Testis (tissue), 3 donors: Measurements from ENCODE around the gene SLC44A5. TPM values are rescaled to one million over a fixed set of nuclear protein-coding genes. Genes with fewer than 3 reads are reported as not detected.
"Not testable (repeated sequence)": the region's sequence is repeated elsewhere in the genome, so short reads cannot be mapped to it uniquely, and the experiment has no call there.

ENCODE experiments used
- DNase-seq: peaks from one replicate; pipeline ENCODE4 v3.0.0-alpha.2; 2019
- H3K27ac ChIP-seq, 2 donors: fragments of 200-600 bp; sonication (generic); one replicate each; pipeline ENCODE4 v1.5.1; 2019
- H3K27me3 ChIP-seq: fragments of 200-600 bp; sonication (generic); one replicate; pipeline ENCODE4 v1.5.1; 2019
- H3K36me3 ChIP-seq: fragments of 200-600 bp; sonication (generic); one replicate; pipeline ENCODE4 v1.5.1; 2017; ENCODE audit warnings: low read depth; ENCODE audit errors: missing control alignments
- H3K4me1 ChIP-seq: fragments of 200-600 bp; sonication (generic); one replicate; pipeline ENCODE4 v1.5.1; 2019
- H3K4me3 ChIP-seq, 2 donors: fragments of 200-600 bp; sonication (generic); one replicate each; pipeline ENCODE4 v1.5.1; 2017 to 2019
- H3K9me3 ChIP-seq: fragments of 200-600 bp; sonication (generic); one replicate; pipeline ENCODE4 v1.5.1; 2017
- CTCF ChIP-seq, 3 experiments: fragments of 450-650 bp in 2 of 3; fragments of 200-600 bp in 1 of 3; sonication (generic) in 1 of 3; IDR thresholded peaks; one replicate each; pipeline ENCODE4 v1.5.1; 2016 to 2019; ENCODE audit warnings: antibody characterized with exemption in 3 of 3, mild to moderate bottlenecking in 2 of 3, moderate library complexity in 1 of 3
- POLR2A ChIP-seq: fragments of 450-650 bp; IDR thresholded peaks from one replicate; pipeline ENCODE4 v1.6.1; 2017; ENCODE audit warnings: antibody characterized with exemption, mild to moderate bottlenecking, moderate library complexity
- WGBS, 2 donors: methylation state at CpG; one replicate each; pipeline ENCODE4 v1.1.5; 2018; 5-methylcytosine and 5-hydroxymethylcytosine counted together
- intact Hi-C: fragments of 100-400 bp; cut with DNase I; formaldehyde crosslinking; loops from one replicate; pipeline ENCODE4 v1.15.1; 2023; ENCODE audit warnings: low total_unique reads
- polyA plus RNA-seq: library from polyadenylated mRNA; stranded (reverse); fragments of 350-450 nt; fragmentation: Illumina TruSeq; extraction: RNeasy Lipid Tissue Mini Kit (QIAGEN cat#74804); gene quantifications from one replicate; pipeline ENCODE4 v1.2.3, GENCODE V29; 2014; ENCODE audit warnings: low read depth, low replicate concordance; ENCODE audit not compliant: insufficient read depth
- total RNA-seq, 2 donors: library from RNA; depleted of rRNA; stranded (reverse); fragments of >200 nt; gene quantifications; one replicate each; pipeline ENCODE4 v1.2.3, GENCODE V29; 2016

Gene SLC44A5
- total and polyA plus RNA-seq, 3 donors from 2014 or later = 4.9 to 10.6 (median 4.9) TPM

DNA sequence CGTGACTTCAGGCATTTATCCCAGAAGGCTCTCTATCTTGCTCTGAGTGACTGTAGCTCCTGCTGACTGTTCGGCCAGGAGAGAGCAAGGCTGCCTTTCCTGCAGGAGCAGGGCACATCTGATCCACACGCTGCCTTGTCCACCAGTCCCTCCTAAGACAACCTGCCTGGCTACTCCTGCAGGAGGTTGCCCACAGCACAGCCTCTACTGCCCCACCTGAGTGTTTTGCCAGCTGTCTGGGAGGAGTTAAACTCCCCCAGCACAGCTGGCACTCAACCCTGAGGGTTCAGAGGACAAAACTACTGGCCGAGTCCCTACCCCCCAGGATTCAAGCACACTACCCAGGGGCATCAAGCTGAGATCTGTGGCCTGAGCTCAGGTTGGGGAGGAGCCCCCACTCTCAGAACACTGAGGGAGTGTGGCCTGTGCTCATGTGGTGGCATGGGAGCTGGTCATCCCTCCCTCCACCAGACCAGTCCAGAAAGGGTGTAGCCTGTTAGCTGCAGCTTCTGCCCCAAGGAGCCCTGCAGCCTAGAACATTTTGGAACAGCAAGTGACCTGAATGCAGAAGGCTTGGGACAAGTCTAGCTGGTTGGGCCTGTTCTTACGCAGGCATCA is 237.3 kb downstream of the SLC44A5 start:
- Histone ChIP-seq H3K4me1 (no peaks in the 10 kb centered on the region), H3K36me3 (no peaks in the 10 kb centered on the region), H3K9me3 (no peaks in the 10 kb centered on the region), H3K4me3 (no peak overlapping the region), H3K27me3 (no peaks in the 10 kb centered on the region), H3K27ac (no peak overlapping the region)
- intact Hi-C loops = no loop called here
- DNase-seq = no peak
- 67 to 71% methylated on average over 5 of the region's 5 CpGs for WGBS, 2 donors
- TF ChIP-seq POLR2A = no peak
- no peak for TF ChIP-seq CTCF (IDR thresholded peaks at IDR 0.05)

DNA sequence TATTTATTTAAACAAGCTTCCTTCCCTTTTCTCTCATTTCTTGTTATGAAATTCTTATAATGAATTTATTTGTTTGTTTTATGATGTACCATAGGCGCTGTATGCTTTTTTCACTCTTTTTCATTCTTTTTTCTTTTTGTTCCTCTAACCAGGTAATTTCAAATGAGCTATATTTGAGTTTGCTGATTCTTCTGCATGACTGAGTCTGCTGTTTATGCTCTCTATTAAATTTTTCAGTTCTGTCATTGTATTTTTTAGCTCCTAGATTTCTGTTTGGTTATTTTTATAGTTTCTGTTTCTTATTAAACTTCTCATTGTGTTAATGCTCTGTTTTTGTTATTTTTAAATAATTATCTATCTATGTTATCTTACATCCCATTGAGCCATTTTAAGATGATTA is 244.3 kb downstream of the SLC44A5 start:
- Histone ChIP-seq H3K9me3 (no peaks in the 10 kb centered on the region), H3K36me3 (no peaks in the 10 kb centered on the region), H3K27me3 (no peaks in the 10 kb centered on the region), H3K27ac (no peak overlapping the region), H3K4me3 (no peak overlapping the region), H3K4me1 (no peaks in the 10 kb centered on the region)
- intact Hi-C loops = no loop called here
- no peak for TF ChIP-seq CTCF (IDR thresholded peaks at IDR 0.05)
- TF ChIP-seq POLR2A = no peak
- 90 to 93% methylated on average over 1 of the region's 1 CpG for WGBS, 2 donors
- no peak for DNase-seq

DNA sequence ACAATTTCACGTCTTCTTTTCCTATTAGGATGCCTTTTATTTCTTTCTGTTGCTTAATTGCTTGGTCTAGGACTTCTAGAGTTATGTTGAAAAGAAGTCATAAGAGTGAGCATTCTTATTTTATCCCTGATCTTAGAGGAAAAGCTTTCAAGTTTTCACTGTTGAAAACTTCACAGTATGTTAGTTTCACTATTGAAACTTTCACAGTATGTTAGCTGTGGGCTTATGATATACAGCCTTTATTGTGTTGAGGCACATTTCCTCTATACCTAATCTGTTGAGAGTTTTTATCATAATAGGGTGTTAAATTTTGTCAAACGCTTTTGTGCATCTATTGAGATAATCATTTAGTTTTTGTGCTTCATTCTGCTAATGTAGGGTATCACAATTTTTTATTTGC is 249.7 kb downstream of the SLC44A5 start:
- no peak for DNase-seq
- Histone ChIP-seq H3K36me3 (no peaks in the 10 kb centered on the region), H3K27me3 (no peaks in the 10 kb centered on the region), H3K27ac (no peak overlapping the region), H3K4me3 (no peak overlapping the region), H3K4me1 (no peaks in the 10 kb centered on the region), H3K9me3 (no peaks in the 10 kb centered on the region)
- intact Hi-C loops = no loop called here
- WGBS, 2 donors = 83 to 84% methylated on average over 2 of the region's 2 CpGs
- TF ChIP-seq POLR2A (no peak), CTCF (IDR thresholded peaks at IDR 0.05) (no peak)

DNA sequence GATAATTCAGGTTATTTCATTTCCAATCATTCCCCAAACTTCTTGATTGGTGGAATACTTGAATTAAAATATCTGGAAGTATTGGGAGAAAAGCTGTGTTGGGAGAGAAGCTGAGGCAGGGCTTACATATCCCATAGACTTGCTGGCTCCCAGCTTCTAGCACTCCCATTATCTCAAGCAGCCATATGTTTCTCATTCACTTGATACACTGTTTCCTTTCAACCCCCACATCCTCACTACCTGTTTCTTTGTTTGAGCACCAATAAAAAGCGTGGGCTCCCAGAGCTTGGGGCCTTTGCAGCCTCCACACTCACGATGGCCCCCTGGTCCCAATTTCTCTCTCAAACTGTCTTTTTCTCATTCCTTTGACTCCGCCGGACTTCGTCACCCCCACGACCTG is 256.6 kb downstream of the SLC44A5 start:
- H3K27me3 ChIP-seq, intact Hi-C loops, H3K4me3 ChIP-seq, H3K9me3 ChIP-seq, H3K36me3 ChIP-seq, H3K27ac ChIP-seq, H3K4me1 ChIP-seq: not testable (repeated sequence)
- DNase-seq = peak; percentile 17
- WGBS, 2 donors = 64 to 66% methylated on average over 6 of the region's 6 CpGs

GRCh38 chr1:75353051-75353450 is 257.9 kb downstream of the SLC44A5 start:
- intact Hi-C loops = no loop called here
- DNase-seq = no peak
- Histone ChIP-seq H3K9me3 (no peaks in the 10 kb centered on the region), H3K27ac (no peak overlapping the region), H3K4me1 (no peaks in the 10 kb centered on the region), H3K4me3 (no peak overlapping the region), H3K36me3 (no peaks in the 10 kb centered on the region), H3K27me3 (no peaks in the 10 kb centered on the region)
- WGBS, 2 donors = 55 to 77% methylated on average over 2 of the region's 2 CpGs
- TF ChIP-seq POLR2A (no peak), CTCF (IDR thresholded peaks at IDR 0.05) (no peak)
